ENCODE results near the gene CAST.

GRCh38 chr5:96657068-96657467 lies 5.1 kb upstream of the CAST start:
- TF ChIP-seq CTCF (IDR thresholded peaks at IDR 0.05 in 8 of 11, conservative IDR thresholded peaks at IDR 0.05 in 3 of 11) (no peak), POLR2A (IDR thresholded peaks at IDR 0.05) (no peak)

All from spleen (tissue), 7 donors.